ENCODE results near the gene ATP8B2.

ATP8B2 gene

DNA sequence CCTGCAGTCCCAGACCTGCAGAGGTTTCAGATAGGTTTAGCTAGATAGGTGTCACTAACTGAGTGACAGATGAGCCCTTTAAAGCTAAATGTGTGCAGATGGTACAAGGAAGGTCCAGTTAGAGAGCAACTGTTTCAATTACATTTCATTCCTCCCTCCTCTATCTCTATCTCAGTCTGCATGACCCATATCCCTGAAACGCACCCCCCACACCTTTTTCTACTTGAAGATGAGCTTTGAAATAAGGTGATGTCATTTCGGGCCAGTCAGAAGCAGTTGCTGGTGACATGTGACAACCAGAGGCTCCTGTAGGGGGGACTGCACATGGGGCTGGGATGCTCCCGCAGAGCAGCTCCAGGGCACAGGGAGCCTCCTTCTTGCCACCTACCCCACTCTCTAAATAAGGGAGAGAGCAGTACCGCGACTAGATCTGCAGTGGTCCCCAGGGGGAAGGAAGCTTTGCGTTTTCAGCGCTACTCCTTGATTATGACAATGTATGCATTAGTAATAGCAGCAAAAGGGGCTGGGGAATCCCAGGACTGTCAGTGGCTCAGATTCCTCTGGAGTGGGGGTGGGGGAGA is 4.3 kb downstream of the ATP8B2 start:
- POLR2A ChIA-PET = interaction anchor here (0.7 kb wide), 1 partner anchor 409 kb away, joined by 3 read pairs; no protein-coding TSS in a partner anchor
- H3K4me1 ChIP-seq (ENCODE audit: control insufficient read depth, insufficient read depth, low read length) = peaks cover 12% of the 10 kb centered on the region

DNA sequence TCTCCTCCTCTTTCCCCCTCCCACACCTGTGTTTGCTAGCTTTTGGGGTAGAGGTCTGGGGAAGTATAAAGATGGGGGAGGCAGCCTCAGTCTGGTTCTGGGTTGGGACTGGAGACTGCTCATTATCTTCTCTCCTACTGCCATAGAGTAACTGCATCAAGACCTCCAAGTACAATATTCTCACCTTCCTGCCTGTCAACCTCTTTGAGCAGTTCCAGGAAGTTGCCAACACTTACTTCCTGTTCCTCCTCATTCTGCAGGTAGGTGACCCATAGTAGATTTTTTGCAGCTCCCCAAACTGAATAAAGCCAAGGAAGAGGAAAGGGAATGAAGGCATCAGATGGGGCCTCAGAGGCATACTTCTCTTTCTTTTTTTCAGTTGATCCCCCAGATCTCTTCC is 5.3 kb downstream of the ATP8B2 start:
- Histone ChIP-seq H3K9me3 (ENCODE audit: control insufficient read depth, insufficient read depth, low read depth, low read length) (no peaks in the 10 kb centered on the region), H3K4me3 (ENCODE audit: low read depth, low read length) (no peak overlapping the region), H3K36me3 (ENCODE audit: control insufficient read depth in 2 of 2, insufficient read depth in 1 of 2, low read length in 2 of 2) (peaks cover 16 to 66% of the 10 kb centered on the region in 2 experiments), H3K4me1 (ENCODE audit: control insufficient read depth, insufficient read depth, low read length) (peaks cover 12% of the 10 kb centered on the region), H3K27ac (ENCODE audit: extremely low read depth, low read depth, low read length) (no peak overlapping the region)
- CTCF ChIA-PET = interaction anchor here (0.9 to 3.3 kb wide), 3 partner anchors 15 to 216 kb away, joined by 3 to 14 read pairs (median 6); no protein-coding TSS in a partner anchor
- POLR2A ChIA-PET = no interaction called here
- TF ChIP-seq, protein P1, sequence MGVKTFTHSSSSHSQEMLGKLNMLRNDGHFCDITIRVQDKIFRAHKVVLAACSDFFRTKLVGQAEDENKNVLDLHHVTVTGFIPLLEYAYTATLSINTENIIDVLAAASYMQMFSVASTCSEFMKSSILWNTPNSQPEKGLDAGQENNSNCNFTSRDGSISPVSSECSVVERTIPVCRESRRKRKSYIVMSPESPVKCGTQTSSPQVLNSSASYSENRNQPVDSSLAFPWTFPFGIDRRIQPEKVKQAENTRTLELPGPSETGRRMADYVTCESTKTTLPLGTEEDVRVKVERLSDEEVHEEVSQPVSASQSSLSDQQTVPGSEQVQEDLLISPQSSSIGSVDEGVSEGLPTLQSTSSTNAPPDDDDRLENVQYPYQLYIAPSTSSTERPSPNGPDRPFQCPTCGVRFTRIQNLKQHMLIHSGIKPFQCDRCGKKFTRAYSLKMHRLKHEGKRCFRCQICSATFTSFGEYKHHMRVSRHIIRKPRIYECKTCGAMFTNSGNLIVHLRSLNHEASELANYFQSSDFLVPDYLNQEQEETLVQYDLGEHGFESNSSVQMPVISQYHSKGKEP (tag by site-specific recombination; IDR thresholded peaks at IDR 0.05) = no peak
- TF ChIP-seq, protein P2, sequence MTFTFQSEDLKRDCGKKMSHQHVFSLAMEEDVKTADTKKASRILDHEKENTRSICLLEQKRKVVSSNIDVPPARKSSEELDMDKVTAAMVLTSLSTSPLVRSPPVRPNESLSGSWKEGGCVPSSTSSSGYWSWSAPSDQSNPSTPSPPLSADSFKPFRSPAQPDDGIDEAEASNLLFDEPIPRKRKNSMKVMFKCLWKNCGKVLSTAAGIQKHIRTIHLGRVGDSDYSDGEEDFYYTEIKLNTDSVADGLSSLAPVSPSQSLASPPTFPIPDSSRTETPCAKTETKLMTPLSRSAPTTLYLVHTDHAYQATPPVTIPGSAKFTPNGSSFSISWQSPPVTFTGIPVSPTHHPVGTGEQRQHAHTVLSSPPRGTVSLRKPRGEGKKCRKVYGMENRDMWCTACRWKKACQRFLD (tag by site-specific recombination; IDR thresholded peaks at IDR 0.05) = no peak
- TF ChIP-seq HOXD13 (CRISPR knock-in tag; IDR thresholded peaks at IDR 0.05; ENCODE audit: borderline replicate concordance) (no peak), HOXC10 (CRISPR knock-in tag; IDR thresholded peaks at IDR 0.05) (no peak), ZNF366 (tag by site-specific recombination; conservative IDR thresholded peaks at IDR 0.05) (no peak), ZNF544 (tag by site-specific recombination; IDR thresholded peaks at IDR 0.05) (no peak), MZF1 (tag by site-specific recombination; IDR thresholded peaks at IDR 0.05; ENCODE audit: borderline replicate concordance) (no peak), ZNF404 (tag by site-specific recombination; IDR thresholded peaks at IDR 0.05) (no peak)
- TF ChIP-seq, protein P3, sequence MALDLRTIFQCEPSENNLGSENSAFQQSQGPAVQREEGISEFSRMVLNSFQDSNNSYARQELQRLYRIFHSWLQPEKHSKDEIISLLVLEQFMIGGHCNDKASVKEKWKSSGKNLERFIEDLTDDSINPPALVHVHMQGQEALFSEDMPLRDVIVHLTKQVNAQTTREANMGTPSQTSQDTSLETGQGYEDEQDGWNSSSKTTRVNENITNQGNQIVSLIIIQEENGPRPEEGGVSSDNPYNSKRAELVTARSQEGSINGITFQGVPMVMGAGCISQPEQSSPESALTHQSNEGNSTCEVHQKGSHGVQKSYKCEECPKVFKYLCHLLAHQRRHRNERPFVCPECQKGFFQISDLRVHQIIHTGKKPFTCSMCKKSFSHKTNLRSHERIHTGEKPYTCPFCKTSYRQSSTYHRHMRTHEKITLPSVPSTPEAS (tag by site-specific recombination; IDR thresholded peaks at IDR 0.05) = no peak

More for the DNA sequence above, 4.3 kb downstream of the ATP8B2 start:
- CTCF ChIA-PET = interaction anchor here (0.6 to 2.2 kb wide), 11 partner anchors 8 to 217 kb away, joined by 3 to 8 read pairs (median 4); no protein-coding TSS in a partner anchor
- Histone ChIP-seq H3K27ac (ENCODE audit: extremely low read depth, low read depth, low read length) (no peak overlapping the region), H3K4me3 (ENCODE audit: low read depth, low read length) (no peak overlapping the region), H3K9me3 (ENCODE audit: control insufficient read depth, insufficient read depth, low read depth, low read length) (no peaks in the 10 kb centered on the region), H3K36me3 (ENCODE audit: control insufficient read depth in 2 of 2, insufficient read depth in 1 of 2, low read length in 2 of 2) (peaks cover 11 to 56% of the 10 kb centered on the region in 2 experiments)
- TF ChIP-seq, protein P4, sequence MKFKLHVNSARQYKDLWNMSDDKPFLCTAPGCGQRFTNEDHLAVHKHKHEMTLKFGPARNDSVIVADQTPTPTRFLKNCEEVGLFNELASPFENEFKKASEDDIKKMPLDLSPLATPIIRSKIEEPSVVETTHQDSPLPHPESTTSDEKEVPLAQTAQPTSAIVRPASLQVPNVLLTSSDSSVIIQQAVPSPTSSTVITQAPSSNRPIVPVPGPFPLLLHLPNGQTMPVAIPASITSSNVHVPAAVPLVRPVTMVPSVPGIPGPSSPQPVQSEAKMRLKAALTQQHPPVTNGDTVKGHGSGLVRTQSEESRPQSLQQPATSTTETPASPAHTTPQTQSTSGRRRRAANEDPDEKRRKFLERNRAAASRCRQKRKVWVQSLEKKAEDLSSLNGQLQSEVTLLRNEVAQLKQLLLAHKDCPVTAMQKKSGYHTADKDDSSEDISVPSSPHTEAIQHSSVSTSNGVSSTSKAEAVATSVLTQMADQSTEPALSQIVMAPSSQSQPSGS (tag by site-specific recombination; IDR thresholded peaks at IDR 0.05; ENCODE audit: low read depth) = peak; percentile 93
- TF ChIP-seq ZNF768 (tag by site-specific recombination; IDR thresholded peaks at IDR 0.05) (no peak), ZNF223 (tag by site-specific recombination; IDR thresholded peaks at IDR 0.05) (no peak), WT1 (tag by site-specific recombination; IDR thresholded peaks at IDR 0.05) (peak; percentile 13; the same call in 1 of the 2 replicates), GLIS1 (tag by site-specific recombination; IDR thresholded peaks at IDR 0.05) (peak; percentile 80), SP7 (tag by site-specific recombination; IDR thresholded peaks at IDR 0.05) (0 out of 2 replicates have a peak, but pooled peaks have one; percentile 4), ZNF37A (tag by site-specific recombination; IDR thresholded peaks at IDR 0.05) (no peak), ZNF292 (tag by site-specific recombination; IDR thresholded peaks at IDR 0.05; ENCODE audit: borderline replicate concordance, low read depth) (no peak), ZXDB (tag by site-specific recombination; IDR thresholded peaks at IDR 0.05) (no peak), IKZF3 (tag by site-specific recombination; IDR thresholded peaks at IDR 0.05) (0 out of 2 replicates have a peak, but pooled peaks have one; percentile 9), ZBTB17 (tag by site-specific recombination; IDR thresholded peaks at IDR 0.05) (0 out of 2 replicates have a peak, but pooled peaks have one; percentile 41), ZNF548 (tag by site-specific recombination; IDR thresholded peaks at IDR 0.05) (no peak), ZNF600 (tag by site-specific recombination; IDR thresholded peaks at IDR 0.05) (0 out of 2 replicates have a peak, but pooled peaks have one; percentile 16), ZNF341 (tag by site-specific recombination; IDR thresholded peaks at IDR 0.05; ENCODE audit: low read depth) (peak; percentile 71), ZNF549 (tag by site-specific recombination; IDR thresholded peaks at IDR 0.05) (no peak), ZNF366 (tag by site-specific recombination; conservative IDR thresholded peaks at IDR 0.05) (peak; percentile 48; the same call in 1 of the 2 replicates), ZNF174 (tag by site-specific recombination; IDR thresholded peaks at IDR 0.05) (no peak), SCRT2 (tag by site-specific recombination; IDR thresholded peaks at IDR 0.05) (no peak), ZNF10 (tag by site-specific recombination; IDR thresholded peaks at IDR 0.05) (peak; percentile 90)
- TF ChIP-seq, protein P5, sequence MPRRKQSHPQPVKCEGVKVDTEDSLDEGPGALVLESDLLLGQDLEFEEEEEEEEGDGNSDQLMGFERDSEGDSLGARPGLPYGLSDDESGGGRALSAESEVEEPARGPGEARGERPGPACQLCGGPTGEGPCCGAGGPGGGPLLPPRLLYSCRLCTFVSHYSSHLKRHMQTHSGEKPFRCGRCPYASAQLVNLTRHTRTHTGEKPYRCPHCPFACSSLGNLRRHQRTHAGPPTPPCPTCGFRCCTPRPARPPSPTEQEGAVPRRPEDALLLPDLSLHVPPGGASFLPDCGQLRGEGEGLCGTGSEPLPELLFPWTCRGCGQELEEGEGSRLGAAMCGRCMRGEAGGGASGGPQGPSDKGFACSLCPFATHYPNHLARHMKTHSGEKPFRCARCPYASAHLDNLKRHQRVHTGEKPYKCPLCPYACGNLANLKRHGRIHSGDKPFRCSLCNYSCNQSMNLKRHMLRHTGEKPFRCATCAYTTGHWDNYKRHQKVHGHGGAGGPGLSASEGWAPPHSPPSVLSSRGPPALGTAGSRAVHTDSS (tag by site-specific recombination; IDR thresholded peaks at IDR 0.05) = no peak
- TF ChIP-seq, protein P6, sequence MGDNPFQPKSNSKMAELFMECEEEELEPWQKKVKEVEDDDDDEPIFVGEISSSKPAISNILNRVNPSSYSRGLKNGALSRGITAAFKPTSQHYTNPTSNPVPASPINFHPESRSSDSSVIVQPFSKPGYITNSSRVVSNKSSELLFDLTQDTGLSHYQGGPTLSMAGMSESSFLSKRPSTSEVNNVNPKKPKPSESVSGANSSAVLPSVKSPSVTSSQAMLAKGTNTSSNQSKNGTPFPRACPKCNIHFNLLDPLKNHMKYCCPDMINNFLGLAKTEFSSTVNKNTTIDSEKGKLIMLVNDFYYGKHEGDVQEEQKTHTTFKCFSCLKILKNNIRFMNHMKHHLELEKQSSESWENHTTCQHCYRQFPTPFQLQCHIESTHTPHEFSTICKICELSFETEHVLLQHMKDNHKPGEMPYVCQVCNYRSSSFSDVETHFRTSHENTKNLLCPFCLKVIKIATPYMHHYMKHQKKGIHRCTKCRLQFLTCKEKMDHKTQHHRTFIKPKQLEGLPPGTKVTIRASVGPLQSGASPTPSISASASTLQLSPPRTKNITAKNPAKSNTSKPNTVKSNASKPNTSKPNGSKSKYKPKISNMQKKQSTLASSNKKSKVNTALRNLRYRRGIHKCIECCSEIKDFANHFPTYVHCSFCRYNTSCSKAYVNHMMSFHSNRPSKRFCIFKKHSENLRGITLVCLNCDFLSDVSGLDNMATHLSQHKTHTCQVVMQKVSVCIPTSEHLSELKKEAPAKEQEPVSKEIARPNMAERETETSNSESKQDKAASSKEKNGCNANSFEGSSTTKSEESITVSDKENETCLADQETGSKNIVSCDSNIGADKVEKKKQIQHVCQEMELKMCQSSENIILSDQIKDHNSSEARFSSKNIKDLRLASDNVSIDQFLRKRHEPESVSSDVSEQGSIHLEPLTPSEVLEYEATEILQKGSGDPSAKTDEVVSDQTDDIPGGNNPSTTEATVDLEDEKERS (tag by site-specific recombination; IDR thresholded peaks at IDR 0.05) = no peak
- TF ChIP-seq, protein P7, sequence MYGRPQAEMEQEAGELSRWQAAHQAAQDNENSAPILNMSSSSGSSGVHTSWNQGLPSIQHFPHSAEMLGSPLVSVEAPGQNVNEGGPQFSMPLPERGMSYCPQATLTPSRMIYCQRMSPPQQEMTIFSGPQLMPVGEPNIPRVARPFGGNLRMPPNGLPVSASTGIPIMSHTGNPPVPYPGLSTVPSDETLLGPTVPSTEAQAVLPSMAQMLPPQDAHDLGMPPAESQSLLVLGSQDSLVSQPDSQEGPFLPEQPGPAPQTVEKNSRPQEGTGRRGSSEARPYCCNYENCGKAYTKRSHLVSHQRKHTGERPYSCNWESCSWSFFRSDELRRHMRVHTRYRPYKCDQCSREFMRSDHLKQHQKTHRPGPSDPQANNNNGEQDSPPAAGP (tag by site-specific recombination; IDR thresholded peaks at IDR 0.05) = peak; percentile 17; the same call in 1 of the 2 replicates

Measured in HEK293 (cell line).